Thoracic aorta (tissue), 2 donors: ENCODE data around the gene SLC13A5. TPM values are rescaled to one million over a fixed set of nuclear protein-coding genes. Genes with fewer than 3 reads are reported as not detected.
"Not testable (repeated sequence)": the region's sequence is repeated elsewhere in the genome, so short reads cannot be mapped to it uniquely, and the experiment has no call there.

ENCODE experiments used
- ATAC-seq: fragments of 150-250 bp; one replicate; pipeline ENCODE4 v1.8.0; 2017; ENCODE audit warnings: low read depth; ENCODE audit not compliant: insufficient number of reproducible peaks, low FRiP score
- DNase-seq: peaks from one replicate; pipeline ENCODE4 v3.0.0-alpha.2; 2020; ENCODE audit warnings: low spot score
- H3K27ac ChIP-seq, 2 donors: fragments of 200-600 bp; sonication (generic); 1 replicate in 1 of 2; 2 replicates in 1 of 2; pipeline ENCODE4 v1.5.1; 2016; ENCODE audit warnings: mild to moderate bottlenecking in 2 of 2, moderate library complexity in 2 of 2
- H3K27me3 ChIP-seq: fragments of 200-600 bp; sonication (generic); replicated peaks from 2 replicates; pipeline ENCODE4 v1.6.0; 2016; ENCODE audit warnings: mild to moderate bottlenecking; ENCODE audit not compliant: insufficient read depth
- H3K36me3 ChIP-seq: fragments of 200-600 bp; sonication (generic); one replicate; pipeline ENCODE4 v1.5.1; 2016
- H3K4me1 ChIP-seq, 2 donors: fragments of 200-600 bp; sonication (generic); 1 replicate in 1 of 2; 2 replicates in 1 of 2; pipeline versions ENCODE4 v1.5.1 to v1.6.0; 2016; ENCODE audit warnings: low read depth in 2 of 2, mild to moderate bottlenecking in 1 of 2; ENCODE audit not compliant: control insufficient read depth in 1 of 2
- H3K4me3 ChIP-seq: fragments of 200-600 bp; sonication (generic); 2 replicates; pipeline ENCODE4 v1.5.1; 2016; ENCODE audit warnings: mild to moderate bottlenecking
- H3K9me3 ChIP-seq: fragments of 200-600 bp; sonication (generic); 2 replicates; pipeline ENCODE4 v1.5.1; 2016
- total RNA-seq, 2 donors: library from RNA; depleted of rRNA; stranded (reverse); fragments of >200 nt; gene quantifications; one replicate each; pipeline versions ENCODE4 v1.1.0 to v1.2.3, GENCODE V29; 2016
- TF ChIP-seq, protein P1 (sequence below): fragments of 200-600 bp; sonication (generic); IDR thresholded peaks from one replicate; pipeline ENCODE4 v1.5.1; 2019; ENCODE audit warnings: antibody characterized with exemption

SLC13A5 gene
- total RNA-seq, 2 donors from 2014 or later: not detected

DNA sequence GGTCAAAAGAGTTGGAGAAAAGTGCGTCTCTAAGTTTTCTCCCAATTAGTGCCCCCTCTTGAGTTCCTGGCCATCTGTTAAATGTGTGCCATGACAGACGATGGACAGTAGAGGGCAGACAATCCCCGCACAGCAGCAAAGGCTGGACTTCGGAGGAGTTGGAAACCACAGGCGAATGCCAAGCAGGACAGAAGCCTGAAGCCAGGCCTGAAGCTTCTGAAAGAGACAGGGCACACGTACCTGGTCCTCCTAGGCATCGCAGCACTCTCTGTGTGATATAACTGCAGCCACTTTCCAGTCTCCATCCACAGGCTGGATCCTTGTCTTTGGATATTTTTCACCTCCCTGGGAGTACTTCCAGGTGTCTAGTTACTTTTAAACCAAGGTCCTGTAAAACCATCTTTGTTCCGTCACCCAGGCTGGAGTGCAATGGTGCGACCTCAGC, 47.1 kb downstream of the SLC13A5 start:
- Histone ChIP-seq H3K9me3 (no peaks in the 10 kb centered on the region), H3K36me3 (no peaks in the 10 kb centered on the region), H3K4me3 (no peak overlapping the region), H3K27me3 (no peaks in the 10 kb centered on the region), H3K4me1 (no peaks in the 10 kb centered on the region), H3K27ac (no peak overlapping the region)
- DNase-seq (no peak), ATAC-seq (peak; percentile 69)
- TF ChIP-seq, protein P1, sequence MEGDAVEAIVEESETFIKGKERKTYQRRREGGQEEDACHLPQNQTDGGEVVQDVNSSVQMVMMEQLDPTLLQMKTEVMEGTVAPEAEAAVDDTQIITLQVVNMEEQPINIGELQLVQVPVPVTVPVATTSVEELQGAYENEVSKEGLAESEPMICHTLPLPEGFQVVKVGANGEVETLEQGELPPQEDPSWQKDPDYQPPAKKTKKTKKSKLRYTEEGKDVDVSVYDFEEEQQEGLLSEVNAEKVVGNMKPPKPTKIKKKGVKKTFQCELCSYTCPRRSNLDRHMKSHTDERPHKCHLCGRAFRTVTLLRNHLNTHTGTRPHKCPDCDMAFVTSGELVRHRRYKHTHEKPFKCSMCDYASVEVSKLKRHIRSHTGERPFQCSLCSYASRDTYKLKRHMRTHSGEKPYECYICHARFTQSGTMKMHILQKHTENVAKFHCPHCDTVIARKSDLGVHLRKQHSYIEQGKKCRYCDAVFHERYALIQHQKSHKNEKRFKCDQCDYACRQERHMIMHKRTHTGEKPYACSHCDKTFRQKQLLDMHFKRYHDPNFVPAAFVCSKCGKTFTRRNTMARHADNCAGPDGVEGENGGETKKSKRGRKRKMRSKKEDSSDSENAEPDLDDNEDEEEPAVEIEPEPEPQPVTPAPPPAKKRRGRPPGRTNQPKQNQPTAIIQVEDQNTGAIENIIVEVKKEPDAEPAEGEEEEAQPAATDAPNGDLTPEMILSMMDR: peak; percentile 83

DNA sequence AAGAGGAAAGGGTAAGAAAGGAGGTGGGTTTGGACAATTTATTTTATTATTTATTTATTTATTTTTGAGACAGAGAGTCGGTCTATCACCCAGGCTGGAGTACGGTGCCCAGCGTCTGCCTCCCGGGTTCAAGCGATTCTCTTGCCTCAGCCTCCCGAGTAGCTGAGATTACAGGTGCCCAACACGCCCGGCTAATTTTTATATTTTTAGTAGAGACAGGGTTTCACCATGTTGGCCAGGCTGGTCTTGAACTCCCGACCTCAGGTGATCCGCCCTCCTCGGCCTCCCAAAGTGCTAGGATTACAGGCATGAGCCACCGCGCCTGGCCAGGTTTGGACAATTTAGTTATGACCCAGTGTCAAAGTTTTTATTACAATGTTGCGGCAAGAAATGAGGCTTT, 50.0 kb downstream of the SLC13A5 start:
- H3K9me3 ChIP-seq, H3K4me3 ChIP-seq, H3K36me3 ChIP-seq, DNase-seq, H3K27ac ChIP-seq, H3K4me1 ChIP-seq, H3K27me3 ChIP-seq, ATAC-seq: not testable (repeated sequence)

DNA sequence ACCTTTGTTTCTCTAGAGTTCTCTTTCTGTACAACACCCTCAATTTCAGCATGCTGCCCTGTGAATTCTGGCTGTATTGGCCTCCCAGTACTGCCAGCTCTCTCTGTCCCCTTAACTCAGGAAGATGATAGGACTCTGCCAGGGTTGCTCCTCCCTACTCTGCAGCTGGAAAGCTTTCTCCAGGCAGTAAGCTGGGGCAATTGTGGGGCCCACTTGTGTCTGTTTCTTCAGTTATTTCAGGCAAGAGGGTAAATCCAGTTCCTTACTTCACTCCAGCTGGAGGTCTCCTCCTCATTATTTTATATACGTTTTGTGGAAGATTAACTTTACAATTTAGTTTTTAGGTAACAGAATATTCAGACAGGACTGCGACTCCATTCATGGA, 51.7 kb downstream of the SLC13A5 start:
- peaks cover 8% of the 10 kb centered on the region for H3K27me3 ChIP-seq

DNA sequence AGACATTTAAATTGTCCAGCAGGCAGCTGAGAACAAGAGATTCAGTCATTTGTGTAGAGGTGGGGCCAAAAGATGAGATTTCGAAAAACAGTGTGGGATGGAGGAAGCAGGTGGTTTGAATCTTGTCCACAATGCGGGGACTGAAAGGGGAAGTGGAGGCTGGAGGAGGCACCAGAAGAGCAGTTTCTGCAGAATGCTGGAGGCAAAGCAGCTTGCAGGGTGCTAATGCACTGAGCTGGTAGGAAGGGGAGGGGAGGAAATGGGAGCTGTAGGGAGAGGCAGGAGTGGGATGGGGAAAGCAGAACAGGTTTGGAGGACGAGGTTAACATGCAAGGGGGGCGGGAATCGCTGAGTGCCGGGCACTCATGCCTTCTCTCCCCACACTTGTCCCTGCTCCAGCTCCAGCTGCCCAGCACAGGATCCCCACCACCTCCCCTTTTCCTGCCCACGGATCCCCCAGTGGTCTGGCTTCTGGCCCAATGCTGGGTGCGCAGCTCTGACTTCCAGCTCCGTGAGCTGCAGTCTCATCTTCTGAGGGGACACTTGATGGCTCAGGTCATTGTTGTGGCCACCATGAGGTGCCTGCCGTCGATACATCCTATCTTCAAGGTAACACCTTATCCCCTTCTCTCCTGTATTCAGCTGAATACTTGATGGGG, 52.2 kb downstream of the SLC13A5 start:
- Histone ChIP-seq H3K9me3 (no peaks in the 10 kb centered on the region), H3K27me3 (peaks cover 8% of the 10 kb centered on the region), H3K4me3 (no peak overlapping the region), H3K36me3 (no peaks in the 10 kb centered on the region), H3K4me1 (no peaks in the 10 kb centered on the region), H3K27ac (no peak overlapping the region)
- TF ChIP-seq, protein P1: no peak
- ATAC-seq (no peak), DNase-seq (no peak)

More for the DNA sequence above, 51.7 kb downstream of the SLC13A5 start:
- no peaks in the 10 kb centered on the region for H3K4me1 ChIP-seq
- no peaks in the 10 kb centered on the region for H3K9me3 ChIP-seq
- TF ChIP-seq, protein P1: no peak
- no peak overlapping the region for H3K27ac ChIP-seq
- H3K4me3 ChIP-seq: no peak overlapping the region
- ATAC-seq: no peak
- H3K36me3 ChIP-seq: no peaks in the 10 kb centered on the region
- DNase-seq: no peak

DNA sequence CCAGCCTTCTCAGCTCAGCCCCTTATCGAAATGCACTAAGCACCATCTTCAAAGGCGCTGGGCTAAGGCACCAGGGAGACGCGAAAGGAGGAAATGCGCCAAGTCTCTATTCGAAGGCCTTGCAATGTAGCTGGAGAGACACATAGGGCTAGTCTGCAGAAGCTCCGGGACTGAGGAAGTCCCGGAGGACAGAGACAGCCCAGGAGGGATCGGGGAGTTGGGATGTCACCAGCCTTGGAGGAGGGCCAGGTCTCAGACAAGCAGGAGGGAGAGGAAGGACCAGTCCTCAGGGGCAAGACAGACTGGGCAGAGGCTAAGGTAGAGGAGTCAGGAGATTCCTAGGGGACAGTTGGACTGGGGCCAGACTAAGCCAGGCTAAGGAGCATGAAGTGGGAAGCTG, 53.1 kb downstream of the SLC13A5 start:
- ATAC-seq: no peak
- Histone ChIP-seq H3K27me3 (peaks cover 8% of the 10 kb centered on the region), H3K27ac (no peak overlapping the region), H3K4me1 (peaks cover 0 to 4% of the 10 kb centered on the region in 2 donors), H3K9me3 (no peaks in the 10 kb centered on the region), H3K4me3 (no peak overlapping the region), H3K36me3 (no peaks in the 10 kb centered on the region)
- DNase-seq: no peak
- TF ChIP-seq, protein P1: no peak

DNA sequence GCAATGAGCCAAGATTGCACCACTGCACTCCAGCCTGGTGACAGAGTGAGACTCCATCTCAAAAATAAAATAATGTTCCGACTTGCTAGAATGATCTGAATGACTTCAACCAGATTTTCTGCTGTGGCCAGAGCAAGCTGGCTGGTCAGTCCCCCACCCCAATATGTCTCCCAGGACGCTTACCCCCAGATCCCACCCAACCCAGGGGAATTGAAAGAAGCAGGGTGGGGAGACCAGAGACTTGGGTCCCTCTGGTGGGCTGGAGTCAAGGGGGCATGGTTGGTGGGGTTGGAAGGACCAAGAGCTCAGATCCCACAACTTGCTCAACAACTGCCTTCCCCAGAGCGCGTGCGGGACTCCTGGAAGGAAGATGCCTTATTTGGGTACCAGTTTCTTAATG, 54.8 kb downstream of the SLC13A5 start:
- H3K36me3 ChIP-seq, ATAC-seq, H3K27ac ChIP-seq, H3K27me3 ChIP-seq, H3K4me3 ChIP-seq, DNase-seq, H3K9me3 ChIP-seq: not testable (repeated sequence)
- peaks cover 0 to 14% of the 10 kb centered on the region in 2 donors for H3K4me1 ChIP-seq
